A549 (cell line): ENCODE results near the gene KCNH8. TPM values are rescaled to one million over a fixed set of nuclear protein-coding genes. Genes with fewer than 3 reads are reported as not detected.

Experiments
- ATAC-seq, 2 experiments: fragments of 200-7000 bp in 1 of 2; fragments of >200 bp in 1 of 2; cut with Nextera tagmentation in 1 of 2; cut with Tn5 transposase in 1 of 2; 3 replicates each; pipeline versions ENCODE4 v1.8.0 to v1.9.1; 2018 to 2020; ENCODE audit warnings: mild to moderate bottlenecking in 1 of 2, moderate library complexity in 1 of 2
- CTCF ChIA-PET: fragments of 300-600 bp; sonication (Branson Sonifier 250); formaldehyde crosslinking; extraction: SDS; loops from one replicate; lab custom pipeline; 2021; ENCODE audit warnings: antibody characterized with exemption, inconsistent platforms; lab: Yijun Ruan, JAX
- POLR2A ChIA-PET: fragments of 350-600 bp; formaldehyde crosslinking; extraction: SDS; loops from one replicate; lab custom pipeline; 2021; ENCODE audit warnings: antibody characterized with exemption, inconsistent platforms; lab: Yijun Ruan, JAX
- DNase-seq, 2 experiments: peaks; one replicate each; pipeline versions ENCODE4 v3.0.0 to v3.0.0-alpha.2; 2011 to 2016; ENCODE audit warnings: low read depth in 1 of 2, low spot score in 1 of 2
- FAIRE-seq: peaks from 2 replicates; lab custom pipeline; 2011; peaks lifted over from hg19 to GRCh38; lab: Jason Lieb, UNC
- H3K27ac ChIP-seq, 2 experiments: fragments of >200 bp; sonication (Bioruptor Twin); formaldehyde crosslinking; 3 replicates each; pipeline ENCODE4 v1.5.1; 2016 to 2017
- H3K4me1 ChIP-seq: fragments of >200 bp; sonication (Bioruptor Twin); formaldehyde crosslinking; 3 replicates; pipeline ENCODE4 v1.6.1; 2016
- H3K4me2 ChIP-seq: fragments of >200 bp; sonication (Bioruptor Twin); formaldehyde crosslinking; 3 replicates; pipeline ENCODE4 v1.6.1; 2016
- H3K4me3 ChIP-seq: fragments of >200 bp; sonication (Bioruptor Twin); formaldehyde crosslinking; 3 replicates; pipeline ENCODE4 v1.5.1; 2016
- H3K9me3 ChIP-seq: fragments of >200 bp; sonication (Bioruptor Twin); formaldehyde crosslinking; 3 replicates; pipeline ENCODE4 v1.6.1; 2016
- ATOH8 ChIP-seq: fragments of 250-450 bp; sonication (Bioruptor Pico); IDR thresholded peaks from 2 replicates; pipeline ENCODE4 v1.5.0; 2020; ENCODE audit warnings: low read depth, mild to moderate bottlenecking, moderate library complexity
- BCL3 ChIP-seq: fragments of >200 bp; sonication (Bioruptor Twin); formaldehyde crosslinking; IDR thresholded peaks from 3 replicates; pipeline ENCODE4 v1.6.1; 2016
- BHLHE40 ChIP-seq: IDR thresholded peaks from 2 replicates; pipeline ENCODE4 v1.6.1; 2012; ENCODE audit warnings: low read depth, low read length, inconsistent platforms
- CBX8 ChIP-seq: fragments of 200-600 bp; sonication (generic); IDR thresholded peaks from 2 replicates; pipeline ENCODE4 v1.6.1; 2016
- CEBPB ChIP-seq, 2 experiments: fragments of >200 bp in 1 of 2; sonication (Bioruptor Twin) in 1 of 2; formaldehyde crosslinking in 1 of 2; IDR thresholded peaks; 2 replicates each; pipeline ENCODE4 v1.6.1; 2012 to 2016
- CHD2 ChIP-seq: fragments of 150-350 bp; IDR thresholded peaks from 2 replicates; pipeline ENCODE4 v1.6.1; 2014; ENCODE audit warnings: low read length; ENCODE audit not compliant: partially characterized antibody
- E2F6 ChIP-seq: IDR thresholded peaks from 2 replicates; pipeline ENCODE4 v1.6.1; 2012; ENCODE audit warnings: low read depth, borderline replicate concordance
- ELK1 ChIP-seq: fragments of 150-350 bp; IDR thresholded peaks from 2 replicates; pipeline ENCODE4 v1.6.1; 2014; ENCODE audit warnings: low read depth, mild to moderate bottlenecking, low read length
- FOSB ChIP-seq: fragments of 250-450 bp; sonication (Bioruptor Pico); IDR thresholded peaks from 2 replicates; pipeline ENCODE4 v1.5.0; 2020; ENCODE audit warnings: mild to moderate bottlenecking, moderate library complexity
- FOXS1 ChIP-seq: fragments of 250-450 bp; sonication (Bioruptor Pico); IDR thresholded peaks from 2 replicates; pipeline ENCODE4 v1.5.0; 2020; ENCODE audit warnings: mild to moderate bottlenecking, moderate library complexity
- GATA3 ChIP-seq: IDR thresholded peaks from 2 replicates; pipeline ENCODE4 v1.6.1; 2012; ENCODE audit warnings: borderline replicate concordance
- HDAC2 ChIP-seq: fragments of 200-600 bp; sonication (generic); IDR thresholded peaks from 2 replicates; pipeline ENCODE4 v1.6.1; 2016
- HOXB13 ChIP-seq: fragments of 250-450 bp; sonication (Bioruptor Pico); IDR thresholded peaks from 2 replicates; pipeline ENCODE4 v1.5.0; 2020; ENCODE audit warnings: low read depth, mild to moderate bottlenecking, moderate library complexity
- HOXB5 ChIP-seq: fragments of 250-450 bp; sonication (Bioruptor Pico); IDR thresholded peaks from 2 replicates; pipeline ENCODE4 v1.5.0; 2020; ENCODE audit warnings: mild to moderate bottlenecking, moderate library complexity
- JUNB ChIP-seq: fragments of >200 bp; sonication (Bioruptor Twin); formaldehyde crosslinking; IDR thresholded peaks from 2 replicates; pipeline ENCODE4 v1.6.1; 2016
- KDM1A ChIP-seq: fragments of 200-600 bp; sonication (generic); IDR thresholded peaks from 2 replicates; pipeline ENCODE4 v1.6.1; 2016; ENCODE audit warnings: low read depth, mild to moderate bottlenecking
- MAFK ChIP-seq: fragments of 450-650 bp; IDR thresholded peaks from 2 replicates; pipeline ENCODE4 v1.6.1; 2014; ENCODE audit not compliant: partially characterized antibody
- MAX ChIP-seq: IDR thresholded peaks from 2 replicates; pipeline ENCODE4 v1.6.1; 2012
- MAZ ChIP-seq: fragments of 150-350 bp; IDR thresholded peaks from 2 replicates; pipeline ENCODE4 v1.6.1; 2014; ENCODE audit warnings: antibody characterized with exemption, low read depth, low read length, borderline replicate concordance
- NPAS2 ChIP-seq: fragments of 250-450 bp; sonication (Bioruptor Pico); IDR thresholded peaks from 2 replicates; pipeline ENCODE4 v1.8.0; 2022; ENCODE audit warnings: mild to moderate bottlenecking, moderate library complexity, borderline replicate concordance
- NR3C1 ChIP-seq: fragments of >200 bp; sonication (Bioruptor Twin); formaldehyde crosslinking; IDR thresholded peaks from 3 replicates; pipeline ENCODE4 v1.6.1; 2017
- PBX3 ChIP-seq: IDR thresholded peaks from 2 replicates; pipeline ENCODE4 v1.6.1; 2012
- POLR2A ChIP-seq: IDR thresholded peaks from 2 replicates; pipeline ENCODE4 v1.6.1; 2012; ENCODE audit warnings: mild to moderate bottlenecking, low read length
- RCOR1 ChIP-seq: fragments of 150-350 bp; IDR thresholded peaks from 2 replicates; pipeline ENCODE4 v1.6.1; 2014; ENCODE audit warnings: antibody characterized with exemption, low read length, low read depth
- SREBF2 ChIP-seq: fragments of 450-650 bp; IDR thresholded peaks from 2 replicates; pipeline ENCODE4 v1.6.1; 2014; ENCODE audit warnings: mild to moderate bottlenecking, moderate library complexity
- TP53 ChIP-seq: fragments of 250-450 bp; sonication (Bioruptor Pico); IDR thresholded peaks from 2 replicates; pipeline ENCODE4 v1.5.0; 2021; ENCODE audit warnings: mild to moderate bottlenecking, moderate library complexity
- ZC3H11A ChIP-seq: fragments of 450-650 bp; IDR thresholded peaks from 2 replicates; pipeline ENCODE4 v1.6.1; 2014; ENCODE audit warnings: antibody characterized with exemption, mild to moderate bottlenecking
- ZNF302 ChIP-seq: fragments of 250-450 bp; sonication (Bioruptor Pico); IDR thresholded peaks from 2 replicates; pipeline ENCODE4 v1.9.0; 2021; ENCODE audit warnings: inconsistent platforms, mild to moderate bottlenecking, moderate library complexity
- WGBS: methylation state at CpG from one replicate; pipeline ENCODE4 v1.1.6; 2017; ENCODE audit errors: missing lambda C conversion rate; 5-methylcytosine and 5-hydroxymethylcytosine counted together
- polyA plus RNA-seq, 4 experiments: library from polyadenylated mRNA; depleted of rRNA in 3 of 4; stranded (reverse); fragments of >200 nt; fragmentation: RNase III in 1 of 4; extraction: RNeasy Plus Mini Kit Qiagen cat#74134 plus additional on column Dnase treatment in 1 of 4; gene quantifications; 2 replicates in 3 of 4; 3 replicates in 1 of 4; pipeline ENCODE4 v1.2.3, GENCODE V29; 2011 to 2017

KCNH8 gene
- polyA plus RNA-seq, 2 of the 4 experiments (the other 2 are of a cell fraction), result 0.03 TPM; not detected in 1

- WGBS, result 33% methylated on average over 6 of the region's 6 CpGs
- ATAC-seq, result no peak
- CTCF ChIA-PET, result no interaction called here
These were observed 217.2 kb downstream of the KCNH8 start for GRCh38 chr3:19365471-19365870.

GRCh38 chr3:19384868-19385267 lies 236.6 kb downstream of the KCNH8 start:
- Histone ChIP-seq H3K9me3 (no peaks in the 10 kb centered on the region), H3K4me2 (no peak overlapping the region), H3K4me1 (no peaks in the 10 kb centered on the region), H3K4me3 (no peak overlapping the region), H3K27ac (no peak overlapping the region)
- WGBS, result 10% methylated on average over 3 of the region's 3 CpGs
- FAIRE-seq (no peak), ATAC-seq (no peak), DNase-seq (no peak)
- CTCF ChIA-PET, result no interaction called here
- TF ChIP-seq MAZ (no peak), HDAC2 (no peak), ELK1 (no peak), NPAS2 (CRISPR knock-in tag) (no peak), NR3C1 (no peak), MAX (no peak), BCL3 (no peak), POLR2A (no peak), FOSB (CRISPR knock-in tag) (no peak), CHD2 (no peak), HOXB13 (no peak), ZNF302 (no peak), CBX8 (no peak), BHLHE40 (no peak), E2F6 (no peak), GATA3 (no peak), JUNB (no peak), SREBF2 (no peak)
- POLR2A ChIA-PET, result no interaction called here

More at GRCh38 chr3:19365471-19365870, 217.2 kb downstream of the KCNH8 start:
- no peak for TF ChIP-seq MAFK
- no peak for TF ChIP-seq SREBF2
- no peak for TF ChIP-seq RCOR1
- TF ChIP-seq MAX, result no peak
- FAIRE-seq (no peak), DNase-seq (no peak)
- no peak overlapping the region for H3K4me3 ChIP-seq
- no peak overlapping the region for H3K27ac ChIP-seq
- no peak overlapping the region for H3K4me2 ChIP-seq
- H3K4me1 ChIP-seq, result no peaks in the 10 kb centered on the region
- no peaks in the 10 kb centered on the region for H3K9me3 ChIP-seq
- POLR2A ChIA-PET, result no interaction called here

GRCh38 chr3:19392150-19392549 lies 243.8 kb downstream of the KCNH8 start:
- CTCF ChIA-PET, result no interaction called here
- Histone ChIP-seq H3K4me3 (no peak overlapping the region), H3K27ac (no peak overlapping the region)
- ATAC-seq, result no peak
- TF ChIP-seq TP53 (CRISPR knock-in tag) (no peak), POLR2A (no peak), KDM1A (no peak), PBX3 (no peak), ZC3H11A (no peak), FOXS1 (no peak), ATOH8 (CRISPR knock-in tag) (no peak), NR3C1 (no peak), MAFK (no peak), HOXB5 (CRISPR knock-in tag) (no peak), MAX (no peak), CEBPB (IDR thresholded peaks at IDR 0.05) (no peak), BHLHE40 (no peak)
- TF ChIP-seq, all 56 proteins: peak for 0
- POLR2A ChIA-PET, result no interaction called here
- DNase-seq (no peak), FAIRE-seq (no peak)
- no peaks in the 10 kb centered on the region for H3K4me1 ChIP-seq
- no peaks in the 10 kb centered on the region for H3K9me3 ChIP-seq
- no peak overlapping the region for H3K4me2 ChIP-seq
- WGBS, result 2% methylated on average over 3 of the region's 3 CpGs
